Panc1 (cell line): ENCODE measurements around the gene GFOD2. TPM values are rescaled to one million over a fixed set of nuclear protein-coding genes. Genes with fewer than 3 reads are reported as not detected.

ENCODE experiments used
- ATAC-seq: fragments of 200-7000 bp; cut with Tn5 transposase; 2 replicates; pipeline ENCODE4 v1.9.1; 2020; ENCODE audit warnings: mild to moderate bottlenecking, moderate library complexity
- BruUV-seq: library from RNA; stranded (reverse); fragments of 400-500 nt; replicated peaks from 2 replicates; lab custom pipeline; 2021; lab: Mats Ljungman, UMichigan
- CTCF ChIA-PET: fragments of 300-600 bp; sonication (Branson Sonifier 250); formaldehyde crosslinking; loops from one replicate; lab custom pipeline; 2022; ENCODE audit warnings: antibody characterized with exemption; lab: Charles Lee
- POLR2A ChIA-PET: fragments of 300-600 bp; sonication (Branson Sonifier 250); formaldehyde crosslinking; loops from one replicate; lab custom pipeline; 2022; ENCODE audit warnings: antibody characterized with exemption; lab: Charles Lee
- DNase-seq: peaks from one replicate; pipeline ENCODE4 v3.0.0-alpha.2; 2010; ENCODE audit warnings: low read depth, low spot score
- H3K27ac ChIP-seq: 2 replicates; pipeline ENCODE4 v1.5.1; 2011; ENCODE audit warnings: mild to moderate bottlenecking, low read length, inconsistent platforms
- H3K27me3 ChIP-seq: fragments of 200-500 bp; sonication (Bioruptor generic); 2 replicates; pipeline ENCODE4 v1.6.0; 2014; ENCODE audit warnings: low read length, inconsistent platforms; ENCODE audit not compliant: control insufficient read depth, insufficient read depth
- H3K36me3 ChIP-seq: fragments of 200-500 bp; sonication (Bioruptor generic); 2 replicates; pipeline ENCODE4 v1.5.1; 2014; ENCODE audit warnings: inconsistent platforms, mild to moderate bottlenecking, low read length, moderate library complexity; ENCODE audit not compliant: control insufficient read depth, insufficient read depth
- H3K4me1 ChIP-seq: 2 replicates; pipeline ENCODE4 v1.5.1; 2011; ENCODE audit warnings: inconsistent platforms, mild to moderate bottlenecking, low read length, moderate library complexity; ENCODE audit not compliant: control insufficient read depth, insufficient read depth
- H3K4me3 ChIP-seq, 2 experiments: 2 replicates each; pipeline ENCODE4 v1.5.1; 2011 to 2012; ENCODE audit warnings: low read depth in 2 of 2, low read length in 2 of 2, mild to moderate bottlenecking in 2 of 2, inconsistent platforms in 1 of 2, moderate library complexity in 1 of 2
- H3K9me3 ChIP-seq: fragments of 200-500 bp; sonication (Bioruptor generic); 2 replicates; pipeline ENCODE4 v1.5.1; 2014; ENCODE audit warnings: low read depth, mild to moderate bottlenecking, inconsistent platforms, low read length, moderate library complexity; ENCODE audit not compliant: control insufficient read depth, insufficient read depth
- POLR2AphosphoS5 ChIP-seq: IDR thresholded peaks from 2 replicates; pipeline ENCODE4 v1.6.1; 2012; ENCODE audit warnings: mild to moderate bottlenecking, low read depth, low read length, moderate library complexity
- SIN3A ChIP-seq: IDR thresholded peaks from 2 replicates; pipeline ENCODE4 v1.6.1; 2012; ENCODE audit warnings: low read depth, mild to moderate bottlenecking, low read length, moderate library complexity, borderline replicate concordance; ENCODE audit not compliant: insufficient read depth
- TCF7L2 ChIP-seq: IDR thresholded peaks from 2 replicates; pipeline ENCODE4 v1.6.1; 2011; ENCODE audit warnings: mild to moderate bottlenecking, low read depth, low read length, inconsistent platforms
- in situ Hi-C: cut with HindIII; loops from 2 replicates; pipeline ENCODE4 v1.10.0; 2016; ENCODE audit warnings: low sequenced_read_pairs, low pct_unique_long_range_greater_than_20kb
- intact Hi-C: fragments of 100-400 bp; cut with micrococcal nuclease; formaldehyde crosslinking; loops from one replicate; pipeline ENCODE4 v1.10.0; 2022; ENCODE audit not compliant: unreplicated experiment
- total RNA-seq: library from RNA; stranded (reverse); gene quantifications from one replicate; pipeline ENCODE4 v1.2.1, GENCODE V29; 2021; ENCODE audit not compliant: unreplicated experiment
- TF ChIP-seq, protein P1 (sequence below): fragments of 450-650 bp; IDR thresholded peaks from 2 replicates; pipeline ENCODE4 v1.5.1; 2017; ENCODE audit warnings: mild to moderate bottlenecking
- TF ChIP-seq, protein P2 (sequence below), 2 experiments: IDR thresholded peaks; 2 replicates each; pipeline ENCODE4 v1.6.1; 2011 to 2012; ENCODE audit warnings: low read depth in 2 of 2, control low read depth in 1 of 2, low read length in 1 of 2, mild to moderate bottlenecking in 1 of 2, moderate library complexity in 1 of 2; ENCODE audit not compliant: insufficient read depth in 1 of 2

GFOD2 gene
- total RNA-seq, 1 experiment from 2014 or later, result 15.1 TPM

DNA sequence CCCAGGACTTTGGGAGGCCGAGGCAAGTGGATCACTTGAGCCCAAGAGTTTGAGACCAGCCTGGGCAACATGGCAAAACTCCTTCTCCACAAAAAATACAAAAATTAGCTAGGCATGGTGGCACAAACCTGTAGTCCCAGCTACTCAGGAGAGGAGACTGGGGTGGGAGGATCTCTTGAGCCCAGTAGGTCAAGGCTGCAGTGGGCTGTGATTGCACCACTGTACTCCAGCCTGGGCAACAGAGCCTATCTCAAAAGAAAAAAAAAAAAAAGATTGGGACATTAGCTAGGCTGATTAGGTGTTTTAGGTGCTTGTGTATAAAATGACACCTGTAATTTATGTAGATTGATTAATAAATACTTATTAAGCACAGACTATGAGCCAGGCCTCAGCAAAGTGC, 10.1 kb downstream of the GFOD2 start:
- BruUV-seq, result no TSS peak
- Histone ChIP-seq H3K27ac (no peak overlapping the region), H3K4me3 (no peak overlapping the region), H3K27me3 (no peaks in the 10 kb centered on the region), H3K36me3 (no peaks in the 10 kb centered on the region), H3K4me1 (no peaks in the 10 kb centered on the region), H3K9me3 (no peaks in the 10 kb centered on the region)
- no peak for DNase-seq
- TF ChIP-seq, protein P1, sequence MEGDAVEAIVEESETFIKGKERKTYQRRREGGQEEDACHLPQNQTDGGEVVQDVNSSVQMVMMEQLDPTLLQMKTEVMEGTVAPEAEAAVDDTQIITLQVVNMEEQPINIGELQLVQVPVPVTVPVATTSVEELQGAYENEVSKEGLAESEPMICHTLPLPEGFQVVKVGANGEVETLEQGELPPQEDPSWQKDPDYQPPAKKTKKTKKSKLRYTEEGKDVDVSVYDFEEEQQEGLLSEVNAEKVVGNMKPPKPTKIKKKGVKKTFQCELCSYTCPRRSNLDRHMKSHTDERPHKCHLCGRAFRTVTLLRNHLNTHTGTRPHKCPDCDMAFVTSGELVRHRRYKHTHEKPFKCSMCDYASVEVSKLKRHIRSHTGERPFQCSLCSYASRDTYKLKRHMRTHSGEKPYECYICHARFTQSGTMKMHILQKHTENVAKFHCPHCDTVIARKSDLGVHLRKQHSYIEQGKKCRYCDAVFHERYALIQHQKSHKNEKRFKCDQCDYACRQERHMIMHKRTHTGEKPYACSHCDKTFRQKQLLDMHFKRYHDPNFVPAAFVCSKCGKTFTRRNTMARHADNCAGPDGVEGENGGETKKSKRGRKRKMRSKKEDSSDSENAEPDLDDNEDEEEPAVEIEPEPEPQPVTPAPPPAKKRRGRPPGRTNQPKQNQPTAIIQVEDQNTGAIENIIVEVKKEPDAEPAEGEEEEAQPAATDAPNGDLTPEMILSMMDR, result no peak
- TF ChIP-seq SIN3A (no peak), TCF7L2 (no peak)
- CTCF ChIA-PET, result no interaction called here
- in situ Hi-C loops, result no loop called here
- intact Hi-C loops, result no loop called here
- no peak for ATAC-seq
- POLR2A ChIA-PET, result no interaction called here

DNA sequence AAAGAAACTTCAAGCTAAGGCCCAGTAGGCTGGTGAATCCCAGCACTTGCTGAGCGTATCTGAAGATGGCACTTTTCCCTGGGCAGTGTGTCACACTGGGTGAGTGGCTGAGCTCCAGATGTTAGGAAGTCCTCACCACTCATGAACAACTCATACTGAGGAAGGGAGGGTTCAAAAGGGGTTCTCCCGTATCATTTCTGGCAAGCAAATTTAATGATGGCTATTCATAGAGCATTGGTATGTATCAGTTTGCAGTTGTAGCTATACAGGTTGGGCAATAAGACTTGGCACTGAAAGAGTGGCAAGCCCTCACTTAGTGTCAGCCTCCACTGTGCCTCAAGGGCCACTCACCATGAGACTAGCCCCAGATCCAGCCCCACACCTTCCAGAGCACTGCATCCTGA, 10.7 kb downstream of the GFOD2 start:
- no peak for ATAC-seq
- intact Hi-C loops, result no loop called here

More for the DNA sequence above, 10.7 kb downstream of the GFOD2 start:
- no peak for DNase-seq
- H3K27ac ChIP-seq, result no peak overlapping the region
- ChIA-PET CTCF (no interaction called here), POLR2A (no interaction called here)
- no TSS peak for BruUV-seq
- no peaks in the 10 kb centered on the region for H3K9me3 ChIP-seq
- no peaks in the 10 kb centered on the region for H3K4me1 ChIP-seq
- in situ Hi-C loops, result no loop called here
- H3K4me3 ChIP-seq, result no peak overlapping the region
- no peaks in the 10 kb centered on the region for H3K36me3 ChIP-seq
- TF ChIP-seq POLR2AphosphoS5 (no peak), TCF7L2 (no peak), SIN3A (no peak)
- TF ChIP-seq, protein P1, result no peak
- TF ChIP-seq, protein P2, sequence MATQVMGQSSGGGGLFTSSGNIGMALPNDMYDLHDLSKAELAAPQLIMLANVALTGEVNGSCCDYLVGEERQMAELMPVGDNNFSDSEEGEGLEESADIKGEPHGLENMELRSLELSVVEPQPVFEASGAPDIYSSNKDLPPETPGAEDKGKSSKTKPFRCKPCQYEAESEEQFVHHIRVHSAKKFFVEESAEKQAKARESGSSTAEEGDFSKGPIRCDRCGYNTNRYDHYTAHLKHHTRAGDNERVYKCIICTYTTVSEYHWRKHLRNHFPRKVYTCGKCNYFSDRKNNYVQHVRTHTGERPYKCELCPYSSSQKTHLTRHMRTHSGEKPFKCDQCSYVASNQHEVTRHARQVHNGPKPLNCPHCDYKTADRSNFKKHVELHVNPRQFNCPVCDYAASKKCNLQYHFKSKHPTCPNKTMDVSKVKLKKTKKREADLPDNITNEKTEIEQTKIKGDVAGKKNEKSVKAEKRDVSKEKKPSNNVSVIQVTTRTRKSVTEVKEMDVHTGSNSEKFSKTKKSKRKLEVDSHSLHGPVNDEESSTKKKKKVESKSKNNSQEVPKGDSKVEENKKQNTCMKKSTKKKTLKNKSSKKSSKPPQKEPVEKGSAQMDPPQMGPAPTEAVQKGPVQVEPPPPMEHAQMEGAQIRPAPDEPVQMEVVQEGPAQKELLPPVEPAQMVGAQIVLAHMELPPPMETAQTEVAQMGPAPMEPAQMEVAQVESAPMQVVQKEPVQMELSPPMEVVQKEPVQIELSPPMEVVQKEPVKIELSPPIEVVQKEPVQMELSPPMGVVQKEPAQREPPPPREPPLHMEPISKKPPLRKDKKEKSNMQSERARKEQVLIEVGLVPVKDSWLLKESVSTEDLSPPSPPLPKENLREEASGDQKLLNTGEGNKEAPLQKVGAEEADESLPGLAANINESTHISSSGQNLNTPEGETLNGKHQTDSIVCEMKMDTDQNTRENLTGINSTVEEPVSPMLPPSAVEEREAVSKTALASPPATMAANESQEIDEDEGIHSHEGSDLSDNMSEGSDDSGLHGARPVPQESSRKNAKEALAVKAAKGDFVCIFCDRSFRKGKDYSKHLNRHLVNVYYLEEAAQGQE (IDR thresholded peaks at IDR 0.05; ENCODE audit: insufficient read depth in 1 of 2, low read depth in 2 of 2, low read length in 1 of 2), result no peak
- no peaks in the 10 kb centered on the region for H3K27me3 ChIP-seq
